Cardiac muscle cell (in vitro differentiated cells and primary cell): ENCODE results near the gene PAK1IP1. TPM values are rescaled to one million over a fixed set of nuclear protein-coding genes. Genes with fewer than 3 reads are reported as not detected.

Experiments
- DNase-seq, 2 donors: peaks; one replicate each; pipeline versions ENCODE4 v3.0.0 to v3.0.0-alpha.2; 2010 to 2017; ENCODE audit warnings: low read depth in 1 of 2, low spot score in 1 of 2
- H3K27ac ChIP-seq: fragments of 200-600 bp; sonication (generic); 2 replicates; pipeline ENCODE4 v1.5.1; 2016
- H3K27me3 ChIP-seq: fragments of 200-600 bp; sonication (generic); 2 replicates; pipeline ENCODE4 v1.6.0; 2016; ENCODE audit warnings: control low read depth
- H3K36me3 ChIP-seq: fragments of 200-600 bp; sonication (generic); 2 replicates; pipeline ENCODE4 v1.5.1; 2016; ENCODE audit warnings: control low read depth
- H3K4me1 ChIP-seq: fragments of 200-600 bp; sonication (generic); 2 replicates; pipeline ENCODE4 v1.8.1; 2017; ENCODE audit warnings: low read depth, mild to moderate bottlenecking, mixed run types
- H3K4me3 ChIP-seq: fragments of 200-600 bp; sonication (generic); 2 replicates; pipeline ENCODE4 v1.5.1; 2016; ENCODE audit warnings: mild to moderate bottlenecking
- H3K9me3 ChIP-seq: fragments of 200-600 bp; sonication (generic); 2 replicates; pipeline ENCODE4 v1.5.1; 2017; ENCODE audit warnings: low read depth, mild to moderate bottlenecking, control low read depth
- CTCF ChIP-seq: IDR thresholded peaks from 2 replicates; pipeline ENCODE4 v1.5.1; 2012; ENCODE audit warnings: low read depth, mild to moderate bottlenecking, low read length
- polyA plus RNA-seq: library from polyadenylated mRNA; unstranded; fragments of >200 nt; fragmentation: Nextera tagmentation; extraction: Ambion mirVana; gene quantifications from 2 replicates; pipeline ENCODE4 v1.2.1, GENCODE V29; 2016
- total RNA-seq: library from RNA; depleted of rRNA; stranded (reverse); fragments of >200 nt; gene quantifications from 2 replicates; pipeline ENCODE4 v1.2.3, GENCODE V29; 2016

PAK1IP1 gene
- total and polyA plus RNA-seq, 2 experiments from 2014 or later, result 10.4 to 14.6 TPM

- H3K36me3 ChIP-seq, result no peaks in the 10 kb centered on the region
- no peaks in the 10 kb centered on the region for H3K9me3 ChIP-seq
- peaks cover 12% of the 10 kb centered on the region for H3K4me1 ChIP-seq
- H3K4me3 ChIP-seq, result no peak overlapping the region
- peak overlapping the region; percentile 63 for H3K27ac ChIP-seq
- no peak for TF ChIP-seq CTCF
- no peak for DNase-seq
- no peaks in the 10 kb centered on the region for H3K27me3 ChIP-seq
Observed at GRCh38 chr6:10681795-10682194, 13.0 kb upstream of the PAK1IP1 start.

GRCh38 chr6:10682355-10682988 is 12.3 kb upstream of the PAK1IP1 start:
- Histone ChIP-seq H3K27me3 (no peaks in the 10 kb centered on the region), H3K9me3 (no peaks in the 10 kb centered on the region), H3K36me3 (no peaks in the 10 kb centered on the region), H3K4me3 (no peak overlapping the region), H3K27ac (peak overlapping the region; percentile 63), H3K4me1 (peaks cover 12% of the 10 kb centered on the region)
- TF ChIP-seq CTCF, result no peak
- DNase-seq, result no peak

- H3K27me3 ChIP-seq, result no peaks in the 10 kb centered on the region
- H3K36me3 ChIP-seq, result no peaks in the 10 kb centered on the region
- no peak for TF ChIP-seq CTCF
- no peaks in the 10 kb centered on the region for H3K9me3 ChIP-seq
- DNase-seq, result no peak
- no peak overlapping the region for H3K27ac ChIP-seq
- H3K4me1 ChIP-seq, result peaks cover 12% of the 10 kb centered on the region
- H3K4me3 ChIP-seq, result no peak overlapping the region
Observed at GRCh38 chr6:10684618-10685017, 10.2 kb upstream of the PAK1IP1 start.

- no peak overlapping the region for H3K4me3 ChIP-seq
- DNase-seq, result no peak
- H3K9me3 ChIP-seq, result no peaks in the 10 kb centered on the region
- H3K27me3 ChIP-seq, result no peaks in the 10 kb centered on the region
- no peak overlapping the region for H3K27ac ChIP-seq
- H3K4me1 ChIP-seq, result peaks cover 12% of the 10 kb centered on the region
- H3K36me3 ChIP-seq, result no peaks in the 10 kb centered on the region
- no peak for TF ChIP-seq CTCF
Observed at GRCh38 chr6:10685092-10685915, 9.5 kb upstream of the PAK1IP1 start.

- H3K36me3 ChIP-seq, result no peaks in the 10 kb centered on the region
- no peak for DNase-seq
- H3K27me3 ChIP-seq, result no peaks in the 10 kb centered on the region
- no peak overlapping the region for H3K27ac ChIP-seq
- H3K4me3 ChIP-seq, result no peak overlapping the region
- no peak for TF ChIP-seq CTCF
- H3K4me1 ChIP-seq, result peaks cover 16% of the 10 kb centered on the region
- no peaks in the 10 kb centered on the region for H3K9me3 ChIP-seq
Observed at GRCh38 chr6:10686901-10687300, 7.9 kb upstream of the PAK1IP1 start.
